Measurements from ENCODE around the gene DOCK2.

The DOCK2 gene

GRCh38 chr5:169666365-169666764, 29.3 kb downstream of the DOCK2 start:
- Histone ChIP-seq H3K79me2 (ENCODE audit: insufficient read depth, low read length) (peaks cover 90% of the 10 kb centered on the region), H3K36me3 (ENCODE audit: insufficient read depth, low read length) (peaks cover 56% of the 10 kb centered on the region), H2AFZ (ENCODE audit: low read depth, low read length) (no peak overlapping the region), H3K27ac (ENCODE audit: low read length) (no peak overlapping the region), H3K4me3 (ENCODE audit: low read depth in 1 of 2, low read length in 2 of 2) (no peak overlapping the region), H3K27me3 (ENCODE audit: insufficient read depth, low read length, poor library complexity) (no peaks in the 10 kb centered on the region), H3K9me3 (ENCODE audit: insufficient read depth, low read length, severe bottlenecking) (no peaks in the 10 kb centered on the region), H3K4me2 (ENCODE audit: insufficient read depth, low read length) (no peak overlapping the region), H4K20me1 (ENCODE audit: insufficient read depth, low read length) (peaks cover 58% of the 10 kb centered on the region), H3K9ac (ENCODE audit: low read depth, low read length) (no peak overlapping the region), H3K4me1 (ENCODE audit: insufficient read depth, low read length) (no peaks in the 10 kb centered on the region)
- TF ChIP-seq CTCF (IDR thresholded peaks at IDR 0.05; ENCODE audit: borderline replicate concordance, extremely low read depth, low read length, poor library complexity, severe bottlenecking): no peak
- no peak for TF ChIP-seq EZH2 (IDR thresholded peaks at IDR 0.05; ENCODE audit: borderline replicate concordance, low read depth, low read length, severe bottlenecking)
- no peak for DNase-seq
- ATAC-seq (ENCODE audit: insufficient read depth, low read depth): no peak

GRCh38 chr5:169667896-169668674, 31.0 kb downstream of the DOCK2 start:
- H4K20me1 ChIP-seq (ENCODE audit: insufficient read depth, low read length): peaks cover 61% of the 10 kb centered on the region
- DNase-seq: no peak
- H3K79me2 ChIP-seq (ENCODE audit: insufficient read depth, low read length): peaks cover 80% of the 10 kb centered on the region
- TF ChIP-seq CTCF (IDR thresholded peaks at IDR 0.05; ENCODE audit: borderline replicate concordance, extremely low read depth, low read length, poor library complexity, severe bottlenecking): no peak
- no peak for TF ChIP-seq EZH2 (IDR thresholded peaks at IDR 0.05; ENCODE audit: borderline replicate concordance, low read depth, low read length, severe bottlenecking)
- ATAC-seq (ENCODE audit: insufficient read depth, low read depth): no peak
- H2AFZ ChIP-seq (ENCODE audit: low read depth, low read length): no peak overlapping the region
- H3K4me2 ChIP-seq (ENCODE audit: insufficient read depth, low read length): no peak overlapping the region
- no peaks in the 10 kb centered on the region for H3K9me3 ChIP-seq (ENCODE audit: insufficient read depth, low read length, severe bottlenecking)
- H3K9ac ChIP-seq (ENCODE audit: low read depth, low read length): no peak overlapping the region
- H3K4me3 ChIP-seq (ENCODE audit: low read depth in 1 of 2, low read length in 2 of 2): no peak overlapping the region
- H3K27me3 ChIP-seq (ENCODE audit: insufficient read depth, low read length, poor library complexity): no peaks in the 10 kb centered on the region
- H3K36me3 ChIP-seq (ENCODE audit: insufficient read depth, low read length): peaks cover 54% of the 10 kb centered on the region
- no peaks in the 10 kb centered on the region for H3K4me1 ChIP-seq (ENCODE audit: insufficient read depth, low read length)
- no peak overlapping the region for H3K27ac ChIP-seq (ENCODE audit: low read length)

GRCh38 chr5:169668732-169669131, 31.7 kb downstream of the DOCK2 start:
- Histone ChIP-seq H3K27ac (ENCODE audit: low read length) (no peak overlapping the region), H3K79me2 (ENCODE audit: insufficient read depth, low read length) (peaks cover 77% of the 10 kb centered on the region), H3K4me2 (ENCODE audit: insufficient read depth, low read length) (no peak overlapping the region), H3K4me1 (ENCODE audit: insufficient read depth, low read length) (no peaks in the 10 kb centered on the region), H3K36me3 (ENCODE audit: insufficient read depth, low read length) (peaks cover 57% of the 10 kb centered on the region), H4K20me1 (ENCODE audit: insufficient read depth, low read length) (peaks cover 55% of the 10 kb centered on the region), H3K27me3 (ENCODE audit: insufficient read depth, low read length, poor library complexity) (no peaks in the 10 kb centered on the region), H3K4me3 (ENCODE audit: low read depth in 1 of 2, low read length in 2 of 2) (no peak overlapping the region), H3K9ac (ENCODE audit: low read depth, low read length) (no peak overlapping the region), H3K9me3 (ENCODE audit: insufficient read depth, low read length, severe bottlenecking) (no peaks in the 10 kb centered on the region), H2AFZ (ENCODE audit: low read depth, low read length) (no peak overlapping the region)
- TF ChIP-seq CTCF (IDR thresholded peaks at IDR 0.05; ENCODE audit: borderline replicate concordance, extremely low read depth, low read length, poor library complexity, severe bottlenecking) (no peak), EZH2 (IDR thresholded peaks at IDR 0.05; ENCODE audit: borderline replicate concordance, low read depth, low read length, severe bottlenecking) (no peak)
- DNase-seq: no peak
- ATAC-seq (ENCODE audit: insufficient read depth, low read depth): no peak
